ENCODE results near the gene BRPF1. TPM values are rescaled to one million over a fixed set of nuclear protein-coding genes. Genes with fewer than 3 reads are reported as not detected.

The BRPF1 gene
- total RNA-seq, 1 experiment from 2014 or later: 23.6 TPM

GRCh38 chr3:9780910-9781309 lies 49.4 kb downstream of the BRPF1 start:
- ChIA-PET RAD21 (ENCODE audit: low non-redundant PET in 1 of 2, low total read pairs in 2 of 2, uncharacterized antibody in 2 of 2, unreplicated experiment in 2 of 2) (no interaction called here), CTCF (no interaction called here), POLR2A (interaction anchor here (0.7 kb wide), 1 partner anchor 86 kb away, joined by 4 read pairs; no protein-coding TSS in a partner anchor)
- Histone ChIP-seq H3K27me3 (ENCODE audit: insufficient read depth, low read length) (no peaks in the 10 kb centered on the region), H3K36me3 (ENCODE audit: control insufficient read depth in 1 of 2, insufficient read depth in 2 of 2, low read length in 2 of 2) (peaks cover 10 to 16% of the 10 kb centered on the region in 2 experiments; a peak in 3 of 4 replicates), H4K20me1 (ENCODE audit: insufficient read depth) (no peaks in the 10 kb centered on the region), H3K9ac (ENCODE audit: low read length) (no peak overlapping the region), H2AFZ (ENCODE audit: low read depth, low read length, poor library complexity, severe bottlenecking) (no peak overlapping the region), H3K27ac (ENCODE audit: low read depth, low read length) (no peak overlapping the region), H3K79me2 (ENCODE audit: insufficient read depth, low read length) (no peaks in the 10 kb centered on the region), H3K9me3 (ENCODE audit: control insufficient read depth in 1 of 2, insufficient read depth in 1 of 2, low read depth in 1 of 2, low read length in 2 of 2) (no peaks in the 10 kb centered on the region), H3K4me2 (ENCODE audit: low read length) (no peak overlapping the region), H3K9me2 (ENCODE audit: insufficient read depth) (no peaks in the 10 kb centered on the region), H3K4me1 (ENCODE audit: control insufficient read depth in 1 of 2, insufficient read depth in 2 of 2, low read length in 2 of 2) (peaks cover 0 to 11% of the 10 kb centered on the region in 2 experiments; a peak in 1 of 4 replicates), H3K4me3 (replicated peaks in 1 of 2; ENCODE audit: low read depth in 1 of 2, low read length in 2 of 2) (no peak overlapping the region)
- DNase-seq (ENCODE audit: low read depth, low spot score): no peak
- no peak for ATAC-seq
- intact Hi-C loops (cut with micrococcal nuclease): no loop called here
- no peak for TF ChIP-seq MAX (IDR thresholded peaks at IDR 0.05)
- TF ChIP-seq POLR2AphosphoS5 (IDR thresholded peaks at IDR 0.05; ENCODE audit: low read depth, low read length): no peak
- TF ChIP-seq JUND (IDR thresholded peaks at IDR 0.05): no peak
- BruUV-seq (replicated peaks): no TSS peak

- DNase-seq (ENCODE audit: low read depth, low spot score) (no peak), ATAC-seq (no peak)
- Histone ChIP-seq H3K4me2 (ENCODE audit: low read length) (no peak overlapping the region), H3K9me3 (ENCODE audit: control insufficient read depth in 1 of 2, insufficient read depth in 1 of 2, low read depth in 1 of 2, low read length in 2 of 2) (no peaks in the 10 kb centered on the region), H3K4me1 (ENCODE audit: control insufficient read depth in 1 of 2, insufficient read depth in 2 of 2, low read length in 2 of 2) (peaks cover 0 to 11% of the 10 kb centered on the region in 2 experiments; a peak in 1 of 4 replicates), H3K9me2 (ENCODE audit: insufficient read depth) (no peaks in the 10 kb centered on the region), H3K79me2 (ENCODE audit: insufficient read depth, low read length) (no peaks in the 10 kb centered on the region), H4K20me1 (ENCODE audit: insufficient read depth) (no peaks in the 10 kb centered on the region), H3K36me3 (ENCODE audit: control insufficient read depth in 1 of 2, insufficient read depth in 2 of 2, low read length in 2 of 2) (peaks cover 10 to 20% of the 10 kb centered on the region in 2 experiments; a peak in 3 of 4 replicates), H3K27ac (ENCODE audit: low read depth, low read length) (no peak overlapping the region), H3K4me3 (replicated peaks in 1 of 2; ENCODE audit: low read depth in 1 of 2, low read length in 2 of 2) (no peak overlapping the region), H2AFZ (ENCODE audit: low read depth, low read length, poor library complexity, severe bottlenecking) (no peak overlapping the region), H3K9ac (ENCODE audit: low read length) (no peak overlapping the region), H3K27me3 (ENCODE audit: insufficient read depth, low read length) (no peaks in the 10 kb centered on the region)
- CTCF ChIA-PET: interaction anchor here (1.5 to 1.6 kb wide), 2 partner anchors 11 to 12 kb away, joined by 3 to 4 read pairs; partner anchors contain the start of genes ARPC4, CAMK1 and TADA3
- POLR2A ChIA-PET: interaction anchor here (0.7 kb wide), 1 partner anchor 87 kb away, joined by 4 read pairs; no protein-coding TSS in a partner anchor
- BruUV-seq (replicated peaks): no TSS peak
- intact Hi-C loops (cut with micrococcal nuclease): no loop called here
- RAD21 ChIA-PET (ENCODE audit: low non-redundant PET in 1 of 2, low total read pairs in 2 of 2, uncharacterized antibody in 2 of 2, unreplicated experiment in 2 of 2): no interaction called here
- TF ChIP-seq YY1 (IDR thresholded peaks at IDR 0.05; ENCODE audit: extremely low read depth, insufficient replicate concordance, low read depth, low read length): no peak
- TF ChIP-seq ZFX (IDR thresholded peaks at IDR 0.05): no peak
- no peak for TF ChIP-seq EGR1 (IDR thresholded peaks at IDR 0.05; ENCODE audit: low read depth)
- no peak for TF ChIP-seq JUND (IDR thresholded peaks at IDR 0.05)
- TF ChIP-seq POLR2A (IDR thresholded peaks at IDR 0.05; ENCODE audit: borderline replicate concordance, extremely low read depth, insufficient read depth, insufficient read length): no peak
- no peak for TF ChIP-seq SP1 (IDR thresholded peaks at IDR 0.05; ENCODE audit: low read depth)
- TF ChIP-seq ZBTB33 (IDR thresholded peaks at IDR 0.05; ENCODE audit: extremely low read depth, insufficient replicate concordance, low read length): no peak
- TF ChIP-seq SIN3A (IDR thresholded peaks at IDR 0.05; ENCODE audit: low read depth): no peak
- no peak for TF ChIP-seq EZH2 (IDR thresholded peaks at IDR 0.05)
- TF ChIP-seq REST (IDR thresholded peaks at IDR 0.05; ENCODE audit: low read depth): no peak
- TF ChIP-seq ELF1 (IDR thresholded peaks at IDR 0.05; ENCODE audit: borderline replicate concordance, low read depth): no peak
- no peak for TF ChIP-seq CEBPB (IDR thresholded peaks at IDR 0.05; ENCODE audit: low read depth)
- no peak for TF ChIP-seq TCF7L2 (IDR thresholded peaks at IDR 0.05; ENCODE audit: borderline replicate concordance, extremely low read depth, insufficient read depth, insufficient read length)
- no peak for TF ChIP-seq EZH2phosphoT487 (IDR thresholded peaks at IDR 0.05; ENCODE audit: borderline replicate concordance)
Observed at GRCh38 chr3:9781551-9781950, 50.0 kb downstream of the BRPF1 start.
